ENCODE measurements around the gene GNB2. TPM values are rescaled to one million over a fixed set of nuclear protein-coding genes. Genes with fewer than 3 reads are reported as not detected.

Gene GNB2
- polyA plus RNA-seq (2013, experiment 1 of 2): 145 TPM
- polyA plus RNA-seq (2013, experiment 2 of 2): 145 TPM

DNA sequence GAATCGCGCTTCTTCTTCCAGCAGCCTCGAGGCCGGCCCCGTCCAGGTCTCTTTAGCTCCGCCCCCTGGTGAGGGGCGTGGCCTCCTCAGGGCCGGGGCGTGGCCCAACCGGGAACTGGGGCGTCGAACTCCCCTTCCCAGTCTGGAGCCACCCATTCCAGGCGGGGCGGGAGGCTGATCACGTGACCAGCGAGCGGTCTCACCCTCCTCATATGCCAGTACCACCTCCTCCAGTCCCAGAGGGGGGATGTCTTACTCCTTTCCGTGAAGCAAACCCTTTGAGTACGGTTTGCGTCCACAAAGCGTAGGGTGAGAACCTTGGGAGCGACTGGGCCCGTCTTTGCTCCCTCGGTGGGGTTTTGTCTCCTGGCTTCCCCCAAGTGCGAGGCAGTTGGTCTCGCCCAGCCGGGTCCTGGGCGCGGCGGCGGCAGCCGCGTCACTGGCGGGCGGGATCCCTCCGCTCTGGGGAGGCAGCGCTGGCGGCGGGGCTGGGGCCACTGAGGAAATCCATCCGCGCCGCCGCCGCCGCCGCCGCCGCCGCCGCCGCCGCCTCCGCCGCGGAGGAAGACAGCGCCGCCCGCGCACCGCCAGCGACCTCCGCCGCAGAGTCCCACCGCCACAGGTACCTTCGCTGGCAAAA is at the start of gene GNB2:
GNB2 (plus strand) TSS at position 439 of the 640 bp plus-strand sequence. CDS start 2,526 bp downstream, outside the sequence.
- Histone ChIP-seq H3K4ac (ENCODE audit: low read depth in 1 of 2, low read length in 2 of 2) (peak within 1 kb of the TSS; percentile 95 to 98), H2BK15ac (ENCODE audit: low read depth, poor library complexity, severe bottlenecking) (peak within 1 kb of the TSS; percentile 60), H3K4me1 (ENCODE audit: control insufficient read depth, insufficient read depth, low read depth, low read length) (peaks cover 10% of the 10 kb centered on the region), H2BK5ac (ENCODE audit: low read depth, low read length, poor library complexity, severe bottlenecking) (peak within 1 kb of the TSS; percentile 98), H2BK120ac (ENCODE audit: low read depth, low read length) (peak within 1 kb of the TSS; percentile 96), H3K9ac (ENCODE audit: low read length) (peak within 1 kb of the TSS; percentile 99), H3K23ac (ENCODE audit: low read length in 2 of 2) (peak within 1 kb of the TSS in 1 of 2 experiments; percentile 85), H3K79me1 (replicated peaks; ENCODE audit: low read length, poor library complexity, severe bottlenecking) (peaks cover 8% of the 10 kb centered on the region), H3K36me3 (ENCODE audit: control insufficient read depth in 1 of 2, insufficient read depth in 2 of 2, low read depth in 1 of 2, low read length in 2 of 2) (peaks cover 21 to 22% of the 10 kb centered on the region in 2 experiments), H3K4me3 (ENCODE audit: insufficient read depth in 1 of 2, low read depth in 1 of 2, low read length in 2 of 2) (peak within 1 kb of the TSS; percentile 82 to 89), H2BK12ac (ENCODE audit: low read length in 2 of 2) (peak within 1 kb of the TSS; percentile 75 to 83), H3K18ac (ENCODE audit: low read depth in 1 of 2, low read length in 2 of 2) (peak within 1 kb of the TSS; percentile 85 to 97), H3K4me2 (ENCODE audit: low read length, poor library complexity, severe bottlenecking) (peak within 1 kb of the TSS; percentile 88), H3K27me3 (ENCODE audit: control insufficient read depth in 1 of 2, insufficient read depth in 1 of 2, low read length in 2 of 2) (no peaks in the 10 kb centered on the region), H3K14ac (ENCODE audit: low read length in 2 of 2) (peak within 1 kb of the TSS; percentile 82 to 95), H4K91ac (ENCODE audit: low read length) (peak within 1 kb of the TSS; percentile 98), H3K9me3 (ENCODE audit: control insufficient read depth, low read length) (no peaks in the 10 kb centered on the region), H2AK5ac (ENCODE audit: low read length, severe bottlenecking) (no peak within 1 kb of the TSS), H3K27ac (ENCODE audit: low read length, poor library complexity, severe bottlenecking) (peak within 1 kb of the TSS; percentile 99), H2AFZ (ENCODE audit: low read depth, low read length) (no peak within 1 kb of the TSS), H4K8ac (ENCODE audit: low read length) (peak within 1 kb of the TSS; percentile 99)
- DNase-seq: peak; percentile 99
- under 1% methylated on average over 38 of the region's 65 CpGs for WGBS

DNA sequence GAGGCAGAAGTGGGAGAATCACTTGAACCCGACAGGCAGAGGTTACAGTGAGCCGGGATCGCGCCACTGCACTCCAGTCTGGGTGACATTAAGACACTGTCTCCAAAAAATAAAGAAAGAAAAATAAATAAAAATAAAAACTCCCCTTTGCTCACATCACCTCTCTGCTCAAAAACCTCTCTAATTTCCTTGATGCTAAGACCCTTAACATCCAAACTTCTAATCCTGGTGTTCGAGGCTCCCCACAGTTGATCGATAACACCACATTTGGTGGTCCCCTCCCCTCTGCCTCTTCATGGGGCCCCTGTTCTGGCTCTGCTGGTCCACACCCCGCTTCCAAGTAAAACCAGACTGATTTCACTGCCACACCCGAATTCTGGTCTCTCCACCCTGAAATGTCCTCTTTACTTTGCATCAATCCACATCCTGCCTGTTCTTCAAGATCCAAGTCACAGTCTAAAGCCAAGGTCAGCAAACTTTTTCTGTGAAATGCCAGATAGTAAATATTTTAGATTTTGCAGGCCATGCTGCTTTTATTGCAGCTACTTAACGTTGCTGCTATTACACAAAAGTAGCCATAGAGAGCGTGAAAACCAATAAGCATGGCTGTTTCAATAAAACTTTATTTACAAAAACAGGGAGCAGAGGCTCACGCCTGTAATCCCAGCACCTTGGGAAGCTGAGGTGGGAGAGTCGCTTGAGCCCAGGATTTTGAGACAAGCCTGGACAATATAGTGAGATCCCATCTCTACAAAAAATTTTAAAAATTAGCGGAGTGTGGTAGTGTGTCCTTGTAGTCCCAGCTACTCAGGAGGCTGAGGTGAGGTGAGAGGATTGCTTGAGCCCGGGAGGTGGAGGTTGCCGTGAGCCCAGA is 49.4 kb upstream of the GNB2 start:
- Histone ChIP-seq H2AK5ac (ENCODE audit: low read length, severe bottlenecking) (no peak overlapping the region), H3K27ac (ENCODE audit: low read length, poor library complexity, severe bottlenecking) (no peak overlapping the region), H2BK5ac (ENCODE audit: low read depth, low read length, poor library complexity, severe bottlenecking) (no peak overlapping the region), H2BK12ac (ENCODE audit: low read length in 2 of 2) (no peak overlapping the region), H3K36me3 (ENCODE audit: control insufficient read depth in 1 of 2, insufficient read depth in 2 of 2, low read depth in 1 of 2, low read length in 2 of 2) (peaks cover 0 to 17% of the 10 kb centered on the region in 2 experiments), H3K79me1 (replicated peaks; ENCODE audit: low read length, poor library complexity, severe bottlenecking) (no peaks in the 10 kb centered on the region), H3K4me2 (ENCODE audit: low read length, poor library complexity, severe bottlenecking) (no peak overlapping the region), H3K9ac (ENCODE audit: low read length) (no peak overlapping the region), H3K23ac (ENCODE audit: low read length in 2 of 2) (no peak overlapping the region), H3K4ac (ENCODE audit: low read depth in 1 of 2, low read length in 2 of 2) (no peak overlapping the region), H2AFZ (ENCODE audit: low read depth, low read length) (no peak overlapping the region), H2BK15ac (ENCODE audit: low read depth, poor library complexity, severe bottlenecking) (no peak overlapping the region), H3K18ac (ENCODE audit: low read depth in 1 of 2, low read length in 2 of 2) (no peak overlapping the region), H4K8ac (ENCODE audit: low read length) (no peak overlapping the region), H3K4me3 (ENCODE audit: insufficient read depth in 1 of 2, low read depth in 1 of 2, low read length in 2 of 2) (no peak overlapping the region), H3K27me3 (ENCODE audit: control insufficient read depth in 1 of 2, insufficient read depth in 1 of 2, low read length in 2 of 2) (peaks cover 0 to 7% of the 10 kb centered on the region in 2 experiments), H3K4me1 (ENCODE audit: control insufficient read depth, insufficient read depth, low read depth, low read length) (peaks cover 11% of the 10 kb centered on the region), H4K91ac (ENCODE audit: low read length) (no peak overlapping the region), H2BK120ac (ENCODE audit: low read depth, low read length) (no peak overlapping the region), H3K9me3 (ENCODE audit: control insufficient read depth, low read length) (no peaks in the 10 kb centered on the region), H3K14ac (ENCODE audit: low read length in 2 of 2) (no peak overlapping the region)
- DNase-seq: no peak
- WGBS: 93% methylated on average over 15 of the region's 15 CpGs

DNA sequence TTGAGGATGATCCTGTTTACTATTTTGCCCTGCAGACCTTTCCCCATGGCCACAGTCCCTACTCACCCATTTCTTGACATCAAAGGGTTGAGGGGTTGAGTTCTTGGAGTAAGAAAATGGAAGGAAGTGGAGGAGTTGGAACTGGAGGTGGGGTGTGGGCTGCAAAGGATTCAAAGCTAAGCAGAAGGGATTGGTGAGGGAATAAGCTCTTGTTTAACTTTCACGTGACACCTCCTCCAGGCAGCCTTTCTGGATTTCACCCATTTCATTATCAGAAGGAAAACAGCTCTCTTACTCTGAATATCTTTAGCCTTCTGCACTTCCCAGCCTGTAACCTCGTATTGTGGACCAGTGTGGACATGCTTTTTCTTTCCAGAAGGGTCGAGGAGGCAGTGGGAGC is 47.5 kb upstream of the GNB2 start:
- Histone ChIP-seq H3K23ac (ENCODE audit: low read length in 2 of 2) (no peak overlapping the region), H4K91ac (ENCODE audit: low read length) (no peak overlapping the region), H3K18ac (ENCODE audit: low read depth in 1 of 2, low read length in 2 of 2) (no peak overlapping the region), H2BK12ac (ENCODE audit: low read length in 2 of 2) (no peak overlapping the region), H4K8ac (ENCODE audit: low read length) (peak overlapping the region; percentile 24), H3K27me3 (ENCODE audit: control insufficient read depth in 1 of 2, insufficient read depth in 1 of 2, low read length in 2 of 2) (peaks cover 3 to 7% of the 10 kb centered on the region in 2 experiments), H3K4me3 (ENCODE audit: insufficient read depth in 1 of 2, low read depth in 1 of 2, low read length in 2 of 2) (no peak overlapping the region), H2AFZ (ENCODE audit: low read depth, low read length) (no peak overlapping the region), H3K14ac (ENCODE audit: low read length in 2 of 2) (no peak overlapping the region), H2BK120ac (ENCODE audit: low read depth, low read length) (no peak overlapping the region), H2BK15ac (ENCODE audit: low read depth, poor library complexity, severe bottlenecking) (no peak overlapping the region), H3K27ac (ENCODE audit: low read length, poor library complexity, severe bottlenecking) (no peak overlapping the region), H3K4me2 (ENCODE audit: low read length, poor library complexity, severe bottlenecking) (peak overlapping the region; percentile 50), H2BK5ac (ENCODE audit: low read depth, low read length, poor library complexity, severe bottlenecking) (no peak overlapping the region), H3K36me3 (ENCODE audit: control insufficient read depth in 1 of 2, insufficient read depth in 2 of 2, low read depth in 1 of 2, low read length in 2 of 2) (peaks cover 0 to 10% of the 10 kb centered on the region in 2 experiments), H2AK5ac (ENCODE audit: low read length, severe bottlenecking) (peak overlapping the region; percentile 13), H3K79me1 (replicated peaks; ENCODE audit: low read length, poor library complexity, severe bottlenecking) (no peaks in the 10 kb centered on the region), H3K9ac (ENCODE audit: low read length) (no peak overlapping the region), H3K9me3 (ENCODE audit: control insufficient read depth, low read length) (no peaks in the 10 kb centered on the region), H3K4ac (ENCODE audit: low read depth in 1 of 2, low read length in 2 of 2) (no peak overlapping the region), H3K4me1 (ENCODE audit: control insufficient read depth, insufficient read depth, low read depth, low read length) (peaks cover 11% of the 10 kb centered on the region)
- no peak for DNase-seq
- WGBS: 23% methylated on average over 3 of the region's 3 CpGs

Data from mesenchymal stem cell (in vitro differentiated cells and primary cell).